ENCODE results near the gene ITGBL1. TPM values are rescaled to one million over a fixed set of nuclear protein-coding genes. Genes with fewer than 3 reads are reported as not detected.
A peak's percentile ranks its signal among the peaks of the same experiment; 100 is the strongest.

ITGBL1 gene
- total RNA-seq, 3 donors from 2014 or later, result 8.2 to 62.5 (median 18.6) TPM

GRCh38 chr13:101516262-101516661 is 63.8 kb downstream of the ITGBL1 start:
- H3K27me3 ChIP-seq, result no peaks in the 10 kb centered on the region
- TF ChIP-seq POLR2AphosphoS5 (IDR thresholded peaks at IDR 0.05), result no peak
- no peak for TF ChIP-seq POLR2A (IDR thresholded peaks at IDR 0.05)
- H3K9me3 ChIP-seq, result no peaks in the 10 kb centered on the region
- intact Hi-C loops (cut with DNase I; ENCODE audit: low total_unique reads), result loop anchor here (5.0 kb wide), 1 partner anchor 1839 kb away; no protein-coding TSS in a partner anchor
- no peak overlapping the region for H3K4me3 ChIP-seq
- no peaks in the 10 kb centered on the region for H3K36me3 ChIP-seq
- DNase-seq (ENCODE audit: low spot score in 2 of 2), result no peak
- no peaks in the 10 kb centered on the region for H3K4me1 ChIP-seq
- H3K27ac ChIP-seq, result no peak overlapping the region

GRCh38 chr13:101520672-101521071 is 68.2 kb downstream of the ITGBL1 start:
- intact Hi-C loops (cut with DNase I; ENCODE audit: low total_unique reads), result no loop called here
- Histone ChIP-seq H3K4me3 (no peak overlapping the region), H3K4me1 (no peaks in the 10 kb centered on the region), H3K9me3 (no peaks in the 10 kb centered on the region), H3K27ac (no peak overlapping the region), H3K36me3 (no peaks in the 10 kb centered on the region), H3K27me3 (no peaks in the 10 kb centered on the region)
- TF ChIP-seq CTCF (IDR thresholded peaks at IDR 0.05) (no peak), POLR2A (IDR thresholded peaks at IDR 0.05) (no peak), POLR2AphosphoS5 (IDR thresholded peaks at IDR 0.05) (no peak)
- DNase-seq (ENCODE audit: low spot score in 2 of 2), result no peak

GRCh38 chr13:101521371-101521770 is 68.9 kb downstream of the ITGBL1 start:
- DNase-seq (ENCODE audit: low spot score in 2 of 2), result no peak
- no peaks in the 10 kb centered on the region for H3K9me3 ChIP-seq
- TF ChIP-seq POLR2AphosphoS5 (IDR thresholded peaks at IDR 0.05) (no peak), POLR2A (IDR thresholded peaks at IDR 0.05) (no peak), CTCF (IDR thresholded peaks at IDR 0.05) (no peak)
- no peaks in the 10 kb centered on the region for H3K4me1 ChIP-seq
- H3K27ac ChIP-seq, result no peak overlapping the region
- H3K36me3 ChIP-seq, result no peaks in the 10 kb centered on the region
- intact Hi-C loops (cut with DNase I; ENCODE audit: low total_unique reads), result no loop called here
- H3K4me3 ChIP-seq, result no peak overlapping the region
- no peaks in the 10 kb centered on the region for H3K27me3 ChIP-seq

DNA sequence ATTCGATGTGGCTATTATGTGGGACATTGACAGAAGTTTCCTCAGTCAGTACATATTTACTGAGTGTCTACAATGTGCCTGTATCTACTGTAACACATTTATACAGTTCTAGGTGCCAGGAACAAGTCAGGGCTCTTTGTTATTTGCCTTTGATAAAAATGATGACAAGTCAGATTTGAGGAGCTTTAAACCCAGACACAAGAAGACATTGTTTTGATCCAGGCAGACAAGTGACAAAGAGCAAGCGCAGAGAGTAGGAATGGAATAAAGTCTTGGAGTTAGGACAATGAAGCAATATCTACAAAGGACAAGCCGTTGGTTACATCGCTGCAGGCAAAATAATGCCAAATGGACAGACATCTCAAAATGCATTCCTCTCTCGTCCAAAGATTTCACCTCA is 70.1 kb downstream of the ITGBL1 start:
- H3K27ac ChIP-seq, result peak overlapping the region in 1 of 2 donors; percentile 48
- no peaks in the 10 kb centered on the region for H3K36me3 ChIP-seq
- H3K9me3 ChIP-seq, result no peaks in the 10 kb centered on the region
- no peak for TF ChIP-seq CTCF (IDR thresholded peaks at IDR 0.05)
- no peak for TF ChIP-seq POLR2A (IDR thresholded peaks at IDR 0.05)
- TF ChIP-seq POLR2AphosphoS5 (IDR thresholded peaks at IDR 0.05), result no peak
- intact Hi-C loops (cut with DNase I; ENCODE audit: low total_unique reads), result no loop called here
- H3K4me3 ChIP-seq, result no peak overlapping the region
- peak in 1 of 2 donors; percentile 40 for DNase-seq (ENCODE audit: low spot score in 2 of 2)
- H3K4me1 ChIP-seq, result no peaks in the 10 kb centered on the region
- H3K27me3 ChIP-seq, result no peaks in the 10 kb centered on the region

GRCh38 chr13:101523154-101524131 is 71.0 kb downstream of the ITGBL1 start:
- peak in 1 of 2 donors; percentile 26 for DNase-seq (ENCODE audit: low spot score in 2 of 2)
- TF ChIP-seq POLR2A (IDR thresholded peaks at IDR 0.05) (no peak), CTCF (IDR thresholded peaks at IDR 0.05) (no peak), POLR2AphosphoS5 (IDR thresholded peaks at IDR 0.05) (no peak)
- Histone ChIP-seq H3K36me3 (no peaks in the 10 kb centered on the region), H3K27me3 (no peaks in the 10 kb centered on the region), H3K27ac (peak overlapping the region in 1 of 2 donors; percentile 20), H3K4me1 (no peaks in the 10 kb centered on the region), H3K4me3 (peak overlapping the region in 1 of 3 donors; percentile 2), H3K9me3 (no peaks in the 10 kb centered on the region)
- intact Hi-C loops (cut with DNase I; ENCODE audit: low total_unique reads), result no loop called here
